ENCODE results near the gene SLC30A1. TPM values are rescaled to one million over a fixed set of nuclear protein-coding genes. Genes with fewer than 3 reads are reported as not detected.
A peak's percentile ranks its signal among the peaks of the same experiment; 100 is the strongest.

Gene SLC30A1
- total and polyA plus RNA-seq, 2 of the 13 experiments (the other 11 are each of a cell fraction or from before 2014, with no cell fraction given) = 5.9 to 24.4 TPM

- TF ChIP-seq TFE3 (CRISPR knock-in tag; IDR thresholded peaks at IDR 0.05) (peak; percentile 82), ZNF564 (CRISPR knock-in tag; IDR thresholded peaks at IDR 0.05) (no peak), BHLHE40 (IDR thresholded peaks at IDR 0.05; ENCODE audit: low read length) (peak; percentile 77), TFAP4 (IDR thresholded peaks at IDR 0.05; ENCODE audit: borderline replicate concordance, low read depth) (0 out of 2 replicates have a peak, but pooled peaks have one; percentile 21), FOXO4 (CRISPR knock-in tag; conservative IDR thresholded peaks at IDR 0.05) (no peak), ZKSCAN8 (CRISPR knock-in tag; IDR thresholded peaks at IDR 0.05; ENCODE audit: borderline replicate concordance) (peak; percentile 86), ZSCAN25 (CRISPR knock-in tag; IDR thresholded peaks at IDR 0.05) (peak; percentile 33; the same call in 1 of the 2 replicates), ZNF782 (CRISPR knock-in tag; IDR thresholded peaks at IDR 0.05; ENCODE audit: borderline replicate concordance) (no peak), ZBTB2 (CRISPR knock-in tag; IDR thresholded peaks at IDR 0.05; ENCODE audit: low read depth) (no peak), ZBTB21 (CRISPR knock-in tag; IDR thresholded peaks at IDR 0.05) (0 out of 2 replicates have a peak, but pooled peaks have one; percentile 33), NFKB2 (CRISPR knock-in tag; IDR thresholded peaks at IDR 0.05; ENCODE audit: borderline replicate concordance) (no peak), ZNF138 (CRISPR knock-in tag; IDR thresholded peaks at IDR 0.05; ENCODE audit: low read depth) (no peak), ZMYM4 (CRISPR knock-in tag; IDR thresholded peaks at IDR 0.05) (peak; percentile 65; the same call in 1 of the 2 replicates), NAIF1 (CRISPR knock-in tag; IDR thresholded peaks at IDR 0.05; ENCODE audit: borderline replicate concordance) (0 out of 2 replicates have a peak, but pooled peaks have one; percentile 30), ZNF609 (CRISPR knock-in tag; IDR thresholded peaks at IDR 0.05; ENCODE audit: borderline replicate concordance) (peak; percentile 75; the same call in 1 of the 2 replicates), NFIC (IDR thresholded peaks at IDR 0.05; ENCODE audit: low read length) (peak; percentile 79), SMC3 (IDR thresholded peaks at IDR 0.05; ENCODE audit: low read length) (peak; percentile 15; the same call in 1 of the 2 replicates), NFKBIZ (CRISPR knock-in tag; IDR thresholded peaks at IDR 0.05) (peak; percentile 91; the same call in 1 of the 2 replicates)
Measured at GRCh38 chr1:211603191-211603701, 24.3 kb upstream of the SLC30A1 start (continued).

Data from HepG2 (cell line).